ENCODE results near the gene TPRN.

TPRN gene

GRCh38 chr9:137191245-137191644 is 9.3 kb downstream of the TPRN start:
- no peak for TF ChIP-seq NFIC (IDR thresholded peaks at IDR 0.05)
- no peak for TF ChIP-seq TAF1 (IDR thresholded peaks at IDR 0.05; ENCODE audit: low read depth)
- TF ChIP-seq, protein P1, sequence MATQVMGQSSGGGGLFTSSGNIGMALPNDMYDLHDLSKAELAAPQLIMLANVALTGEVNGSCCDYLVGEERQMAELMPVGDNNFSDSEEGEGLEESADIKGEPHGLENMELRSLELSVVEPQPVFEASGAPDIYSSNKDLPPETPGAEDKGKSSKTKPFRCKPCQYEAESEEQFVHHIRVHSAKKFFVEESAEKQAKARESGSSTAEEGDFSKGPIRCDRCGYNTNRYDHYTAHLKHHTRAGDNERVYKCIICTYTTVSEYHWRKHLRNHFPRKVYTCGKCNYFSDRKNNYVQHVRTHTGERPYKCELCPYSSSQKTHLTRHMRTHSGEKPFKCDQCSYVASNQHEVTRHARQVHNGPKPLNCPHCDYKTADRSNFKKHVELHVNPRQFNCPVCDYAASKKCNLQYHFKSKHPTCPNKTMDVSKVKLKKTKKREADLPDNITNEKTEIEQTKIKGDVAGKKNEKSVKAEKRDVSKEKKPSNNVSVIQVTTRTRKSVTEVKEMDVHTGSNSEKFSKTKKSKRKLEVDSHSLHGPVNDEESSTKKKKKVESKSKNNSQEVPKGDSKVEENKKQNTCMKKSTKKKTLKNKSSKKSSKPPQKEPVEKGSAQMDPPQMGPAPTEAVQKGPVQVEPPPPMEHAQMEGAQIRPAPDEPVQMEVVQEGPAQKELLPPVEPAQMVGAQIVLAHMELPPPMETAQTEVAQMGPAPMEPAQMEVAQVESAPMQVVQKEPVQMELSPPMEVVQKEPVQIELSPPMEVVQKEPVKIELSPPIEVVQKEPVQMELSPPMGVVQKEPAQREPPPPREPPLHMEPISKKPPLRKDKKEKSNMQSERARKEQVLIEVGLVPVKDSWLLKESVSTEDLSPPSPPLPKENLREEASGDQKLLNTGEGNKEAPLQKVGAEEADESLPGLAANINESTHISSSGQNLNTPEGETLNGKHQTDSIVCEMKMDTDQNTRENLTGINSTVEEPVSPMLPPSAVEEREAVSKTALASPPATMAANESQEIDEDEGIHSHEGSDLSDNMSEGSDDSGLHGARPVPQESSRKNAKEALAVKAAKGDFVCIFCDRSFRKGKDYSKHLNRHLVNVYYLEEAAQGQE (IDR thresholded peaks at IDR 0.05; ENCODE audit: low read depth) = no peak
- TF ChIP-seq ZBTB7A (IDR thresholded peaks at IDR 0.05; ENCODE audit: low read depth) = no peak
- TF ChIP-seq CEBPB (IDR thresholded peaks at IDR 0.05) = no peak
- TF ChIP-seq YY1 (IDR thresholded peaks at IDR 0.05; ENCODE audit: low read depth) = no peak
- no peak for TF ChIP-seq RAD21 (IDR thresholded peaks at IDR 0.05; ENCODE audit: low read depth)
- TF ChIP-seq EP300 (IDR thresholded peaks at IDR 0.05; ENCODE audit: borderline replicate concordance) = no peak
- no peak for TF ChIP-seq TCF12 (IDR thresholded peaks at IDR 0.05; ENCODE audit: low read depth)

GRCh38 chr9:137190315-137190856 is 10.2 kb downstream of the TPRN start:
- TF ChIP-seq EP300 (IDR thresholded peaks at IDR 0.05; ENCODE audit: borderline replicate concordance) (no peak), CEBPB (IDR thresholded peaks at IDR 0.05) (no peak), RAD21 (IDR thresholded peaks at IDR 0.05; ENCODE audit: low read depth) (0 out of 2 replicates have a peak, but pooled peaks have one; percentile 5)

- TF ChIP-seq FOXM1 (IDR thresholded peaks at IDR 0.05; ENCODE audit: borderline replicate concordance, low read depth) = no peak
- TF ChIP-seq, protein P1 (IDR thresholded peaks at IDR 0.05; ENCODE audit: low read depth) = 0 out of 2 replicates have a peak, but pooled peaks have one; percentile 4
- TF ChIP-seq EP300 (IDR thresholded peaks at IDR 0.05; ENCODE audit: borderline replicate concordance) = no peak
These were observed 10.9 kb downstream of the TPRN start for GRCh38 chr9:137189297-137190295.

- TF ChIP-seq RAD21 (IDR thresholded peaks at IDR 0.05; ENCODE audit: low read depth) = peak; percentile 55; the same call in 1 of the 2 replicates
- no peak for TF ChIP-seq CEBPB (IDR thresholded peaks at IDR 0.05)
- TF ChIP-seq ZBTB7A (IDR thresholded peaks at IDR 0.05; ENCODE audit: low read depth) = peak; percentile 36
- no peak for TF ChIP-seq EP300 (IDR thresholded peaks at IDR 0.05; ENCODE audit: borderline replicate concordance)
- TF ChIP-seq, protein P2, sequence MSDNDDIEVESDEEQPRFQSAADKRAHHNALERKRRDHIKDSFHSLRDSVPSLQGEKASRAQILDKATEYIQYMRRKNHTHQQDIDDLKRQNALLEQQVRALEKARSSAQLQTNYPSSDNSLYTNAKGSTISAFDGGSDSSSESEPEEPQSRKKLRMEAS (IDR thresholded peaks at IDR 0.05) = peak; percentile 79
- TF ChIP-seq TCF12 (IDR thresholded peaks at IDR 0.05; ENCODE audit: low read depth) = no peak; the same call in 1 of the 2 replicates
- TF ChIP-seq CREB1 (IDR thresholded peaks at IDR 0.05; ENCODE audit: low read depth) = peak; percentile 100
- TF ChIP-seq, protein P1 (IDR thresholded peaks at IDR 0.05; ENCODE audit: low read depth) = 0 out of 2 replicates have a peak, but pooled peaks have one; percentile 2
- peak; percentile 90 for TF ChIP-seq YY1 (IDR thresholded peaks at IDR 0.05; ENCODE audit: low read depth)
- no peak for TF ChIP-seq FOXM1 (IDR thresholded peaks at IDR 0.05; ENCODE audit: borderline replicate concordance, low read depth)
- peak; percentile 53 for TF ChIP-seq TAF1 (IDR thresholded peaks at IDR 0.05; ENCODE audit: low read depth)
- TF ChIP-seq EGR1 (IDR thresholded peaks at IDR 0.05) = 0 out of 2 replicates have a peak, but pooled peaks have one; percentile 29
- TF ChIP-seq NFIC (IDR thresholded peaks at IDR 0.05) = peak; percentile 59; the same call in 1 of the 2 replicates
- TF ChIP-seq TEAD4 (IDR thresholded peaks at IDR 0.05) = peak; percentile 53
- TF ChIP-seq, protein P3, sequence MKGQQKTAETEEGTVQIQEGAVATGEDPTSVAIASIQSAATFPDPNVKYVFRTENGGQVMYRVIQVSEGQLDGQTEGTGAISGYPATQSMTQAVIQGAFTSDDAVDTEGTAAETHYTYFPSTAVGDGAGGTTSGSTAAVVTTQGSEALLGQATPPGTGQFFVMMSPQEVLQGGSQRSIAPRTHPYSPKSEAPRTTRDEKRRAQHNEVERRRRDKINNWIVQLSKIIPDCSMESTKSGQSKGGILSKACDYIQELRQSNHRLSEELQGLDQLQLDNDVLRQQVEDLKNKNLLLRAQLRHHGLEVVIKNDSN (IDR thresholded peaks at IDR 0.05) = peak; percentile 44
These were observed 11.8 kb downstream of the TPRN start, which contains the start of the genes ANAPC2 and SSNA1 for GRCh38 chr9:137188490-137189296. Gene ANAPC2 (minus strand): TSS chr9:137188560. CDS start chr9:137188532, 28 bp downstream. Gene SSNA1 (plus strand): TSS chr9:137188676. CDS start chr9:137188727, 51 bp downstream.
